Neural cell (in vitro differentiated cells): ENCODE data around the gene DNAAF5. TPM values are rescaled to one million over a fixed set of nuclear protein-coding genes. Genes with fewer than 3 reads are reported as not detected.

ENCODE experiments used
- H2AFZ ChIP-seq: fragments of 200-600, 300-800 bp; sonication (generic), shearing (Covaris generic); 2 replicates; pipeline ENCODE4 v1.6.0; 2014; ENCODE audit warnings: low read depth, mild to moderate bottlenecking, antibody characterized with exemption, low read length, moderate library complexity
- H3F3A ChIP-seq: fragments of 200-600 bp; shearing (Covaris generic); 2 replicates; pipeline ENCODE4 v1.6.1; 2016; ENCODE audit warnings: mild to moderate bottlenecking, moderate library complexity, mixed read lengths, antibody characterized with exemption, low read length; ENCODE audit not compliant: insufficient read depth, poor library complexity, severe bottlenecking
- H3K27ac ChIP-seq: fragments of 200-600, 300-800 bp; sonication (generic), shearing (Covaris generic); 2 replicates; pipeline ENCODE4 v1.5.1; 2014; ENCODE audit warnings: mild to moderate bottlenecking, low read length, moderate library complexity
- H3K27me3 ChIP-seq: fragments of 300-800, 200-600 bp; sonication (generic), shearing (Covaris generic); 2 replicates; pipeline ENCODE4 v1.6.0; 2014; ENCODE audit warnings: mild to moderate bottlenecking, low read depth, low read length, moderate library complexity; ENCODE audit not compliant: insufficient read depth
- H3K36me3 ChIP-seq: fragments of 300-800, 200-600 bp; sonication (generic), shearing (Covaris generic); 2 replicates; pipeline ENCODE4 v1.5.1; 2014; ENCODE audit warnings: mild to moderate bottlenecking, antibody characterized with exemption, low read length, moderate library complexity; ENCODE audit not compliant: insufficient read depth
- H3K4me2 ChIP-seq: fragments of 300-800, 200-600 bp; sonication (generic), shearing (Covaris generic); 2 replicates; pipeline ENCODE4 v1.6.0; 2014; ENCODE audit warnings: mild to moderate bottlenecking, low read length
- H3K4me3 ChIP-seq: fragments of 300-800, 200-600 bp; sonication (generic), shearing (Covaris generic); 2 replicates; pipeline ENCODE4 v1.5.1; 2014; ENCODE audit warnings: mild to moderate bottlenecking, low read length, moderate library complexity
- H3K79me2 ChIP-seq: fragments of 200-600 bp; shearing (Covaris generic); replicated peaks from 2 replicates; pipeline ENCODE4 v1.6.0; 2014; ENCODE audit warnings: mild to moderate bottlenecking, low read length, moderate library complexity; ENCODE audit not compliant: insufficient read depth
- H3K9ac ChIP-seq: fragments of 300-800, 200-600 bp; sonication (generic), shearing (Covaris generic); 2 replicates; pipeline ENCODE4 v1.6.1; 2016; ENCODE audit warnings: mild to moderate bottlenecking, low read length, mixed read lengths
- H3K9me2 ChIP-seq: fragments of 200-600 bp; shearing (Covaris generic); 2 replicates; pipeline ENCODE4 v1.6.1; 2016; ENCODE audit warnings: mild to moderate bottlenecking, low read length, mixed read lengths; ENCODE audit not compliant: insufficient read depth
- H3K9me3 ChIP-seq: fragments of 200-600, 300-800 bp; sonication (generic), shearing (Covaris generic); 2 replicates; pipeline ENCODE4 v1.6.1; 2016; ENCODE audit warnings: mild to moderate bottlenecking, mixed run types, low read length, moderate library complexity, mixed read lengths
- H4K20me1 ChIP-seq: fragments of 200-600 bp; shearing (Covaris generic); 2 replicates; pipeline ENCODE4 v1.6.1; 2016; ENCODE audit warnings: mild to moderate bottlenecking, mixed run types; ENCODE audit not compliant: insufficient read depth
- CTCF ChIP-seq: fragments of 450-650 bp; IDR thresholded peaks from 2 replicates; pipeline ENCODE4 v1.5.1; 2014; ENCODE audit warnings: antibody characterized with exemption, mild to moderate bottlenecking, moderate library complexity; ENCODE audit not compliant: poor library complexity, severe bottlenecking
- EP300 ChIP-seq: fragments of 450-650 bp; conservative IDR thresholded peaks from 2 replicates; pipeline ENCODE4 v1.6.1; 2014; ENCODE audit warnings: antibody characterized with exemption, mild to moderate bottlenecking, moderate library complexity; ENCODE audit not compliant: poor library complexity, severe bottlenecking
- EZH2 ChIP-seq: fragments of 200-600, 300-800 bp; shearing (Covaris generic), sonication (generic); IDR thresholded peaks from 2 replicates; pipeline ENCODE4 v1.6.1; 2014; ENCODE audit warnings: antibody characterized with exemption, low read length, borderline replicate concordance, mild to moderate bottlenecking; ENCODE audit not compliant: insufficient read depth, poor library complexity, severe bottlenecking
- MXI1 ChIP-seq: fragments of 450-650 bp; conservative IDR thresholded peaks from 2 replicates; pipeline ENCODE4 v1.6.1; 2014; ENCODE audit warnings: antibody characterized with exemption, mild to moderate bottlenecking; ENCODE audit not compliant: poor library complexity, severe bottlenecking
- POLR2AphosphoS5 ChIP-seq: IDR thresholded peaks from 2 replicates; pipeline ENCODE4 v1.6.1; 2012
- RAD21 ChIP-seq: fragments of 450-650 bp; conservative IDR thresholded peaks from 2 replicates; pipeline ENCODE4 v1.6.1; 2014; ENCODE audit warnings: antibody characterized with exemption, mild to moderate bottlenecking, moderate library complexity
- SMC3 ChIP-seq: fragments of 450-650 bp; conservative IDR thresholded peaks from 2 replicates; pipeline ENCODE4 v1.6.1; 2014; ENCODE audit warnings: antibody characterized with exemption, mild to moderate bottlenecking, moderate library complexity; ENCODE audit not compliant: poor library complexity
- TAF1 ChIP-seq: IDR thresholded peaks from 2 replicates; pipeline ENCODE4 v1.6.1; 2012; ENCODE audit warnings: low read depth
- polyA plus RNA-seq: library from polyadenylated mRNA; depleted of rRNA; stranded (reverse); fragments of >200 nt; gene quantifications from 2 replicates; pipeline ENCODE4 v1.2.3, GENCODE V29; 2014
- TF ChIP-seq, protein P1 (sequence below): IDR thresholded peaks from 2 replicates; pipeline ENCODE4 v1.6.1; 2012; ENCODE audit warnings: borderline replicate concordance

The DNAAF5 gene
- polyA plus RNA-seq, 1 donor from 2014 or later = 5.3 TPM

DNA sequence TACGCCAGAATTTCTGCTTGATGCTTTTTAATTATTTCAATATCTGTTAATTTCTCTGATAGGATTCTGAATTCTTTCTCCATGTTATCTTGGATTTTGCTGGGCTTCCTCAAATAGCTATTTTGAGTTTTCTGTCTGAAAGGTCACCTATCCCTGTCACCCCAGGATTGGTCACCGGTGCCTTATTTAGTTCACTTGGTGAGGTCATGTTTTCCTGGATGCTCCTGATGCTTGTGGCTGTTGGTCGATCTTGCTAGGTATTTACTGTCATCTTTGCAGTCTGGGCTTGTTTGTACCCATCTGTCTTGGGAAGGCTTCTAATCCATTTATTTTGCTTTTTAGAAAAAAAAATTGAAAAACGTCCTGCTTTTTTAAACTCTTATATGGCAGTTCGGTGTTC lies 11.7 kb downstream of the DNAAF5 start (continued):
- TF ChIP-seq EZH2 = no peak
- no peak for TF ChIP-seq RAD21

DNA sequence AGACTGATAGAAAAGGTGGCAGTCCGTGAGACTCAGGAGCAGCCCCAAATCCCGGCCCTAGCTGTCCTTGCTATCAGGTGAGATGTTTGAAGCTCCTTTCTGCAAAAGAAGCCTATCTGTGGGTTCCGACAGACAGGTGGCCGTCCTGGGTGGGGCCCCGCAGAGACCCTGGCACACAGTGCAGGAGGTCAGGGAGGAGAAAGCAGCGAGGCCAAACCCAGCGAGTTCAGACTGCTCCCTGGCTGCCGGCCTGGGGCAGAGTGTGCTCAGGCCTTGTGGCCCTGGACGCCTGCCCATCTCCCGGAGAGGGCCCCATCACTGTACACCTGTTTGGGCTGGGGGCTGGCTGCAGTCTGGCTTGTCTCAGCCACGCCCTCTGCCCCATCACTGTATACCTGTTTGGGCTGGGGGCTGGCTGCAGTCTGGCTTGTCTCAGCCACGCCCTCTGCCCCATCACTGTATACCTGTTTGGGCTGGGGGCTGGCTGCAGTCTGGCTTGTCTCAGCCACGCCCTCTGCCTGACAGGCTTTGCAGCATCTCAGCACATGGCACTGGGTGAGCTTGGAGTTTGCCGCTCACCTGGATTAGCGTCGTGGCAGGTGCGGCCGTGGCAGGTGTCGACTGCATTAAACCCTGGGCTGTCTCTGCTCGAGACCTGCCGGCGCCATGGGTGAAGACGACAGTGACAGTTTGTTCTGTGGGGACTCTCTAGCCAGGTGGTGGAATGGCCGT lies 12.4 kb downstream of the DNAAF5 start:
- Histone ChIP-seq H3K79me2 (peaks cover 26% of the 10 kb centered on the region), H3K9ac (no peak overlapping the region), H4K20me1 (no peaks in the 10 kb centered on the region), H3K9me2 (no peaks in the 10 kb centered on the region), H3F3A (no peaks in the 10 kb centered on the region), H3K9me3 (peaks cover 11% of the 10 kb centered on the region), H3K36me3 (peaks cover 5% of the 10 kb centered on the region), H3K27ac (no peak overlapping the region), H3K4me3 (no peak overlapping the region), H3K4me2 (no peak overlapping the region), H3K27me3 (no peaks in the 10 kb centered on the region), H2AFZ (no peak overlapping the region)
- TF ChIP-seq TAF1 (no peak), EP300 (no peak), MXI1 (no peak), RAD21 (no peak), EZH2 (no peak), CTCF (no peak), POLR2AphosphoS5 (no peak), SMC3 (no peak)
- TF ChIP-seq, protein P1, sequence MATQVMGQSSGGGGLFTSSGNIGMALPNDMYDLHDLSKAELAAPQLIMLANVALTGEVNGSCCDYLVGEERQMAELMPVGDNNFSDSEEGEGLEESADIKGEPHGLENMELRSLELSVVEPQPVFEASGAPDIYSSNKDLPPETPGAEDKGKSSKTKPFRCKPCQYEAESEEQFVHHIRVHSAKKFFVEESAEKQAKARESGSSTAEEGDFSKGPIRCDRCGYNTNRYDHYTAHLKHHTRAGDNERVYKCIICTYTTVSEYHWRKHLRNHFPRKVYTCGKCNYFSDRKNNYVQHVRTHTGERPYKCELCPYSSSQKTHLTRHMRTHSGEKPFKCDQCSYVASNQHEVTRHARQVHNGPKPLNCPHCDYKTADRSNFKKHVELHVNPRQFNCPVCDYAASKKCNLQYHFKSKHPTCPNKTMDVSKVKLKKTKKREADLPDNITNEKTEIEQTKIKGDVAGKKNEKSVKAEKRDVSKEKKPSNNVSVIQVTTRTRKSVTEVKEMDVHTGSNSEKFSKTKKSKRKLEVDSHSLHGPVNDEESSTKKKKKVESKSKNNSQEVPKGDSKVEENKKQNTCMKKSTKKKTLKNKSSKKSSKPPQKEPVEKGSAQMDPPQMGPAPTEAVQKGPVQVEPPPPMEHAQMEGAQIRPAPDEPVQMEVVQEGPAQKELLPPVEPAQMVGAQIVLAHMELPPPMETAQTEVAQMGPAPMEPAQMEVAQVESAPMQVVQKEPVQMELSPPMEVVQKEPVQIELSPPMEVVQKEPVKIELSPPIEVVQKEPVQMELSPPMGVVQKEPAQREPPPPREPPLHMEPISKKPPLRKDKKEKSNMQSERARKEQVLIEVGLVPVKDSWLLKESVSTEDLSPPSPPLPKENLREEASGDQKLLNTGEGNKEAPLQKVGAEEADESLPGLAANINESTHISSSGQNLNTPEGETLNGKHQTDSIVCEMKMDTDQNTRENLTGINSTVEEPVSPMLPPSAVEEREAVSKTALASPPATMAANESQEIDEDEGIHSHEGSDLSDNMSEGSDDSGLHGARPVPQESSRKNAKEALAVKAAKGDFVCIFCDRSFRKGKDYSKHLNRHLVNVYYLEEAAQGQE = no peak

- Histone ChIP-seq H4K20me1 (no peaks in the 10 kb centered on the region), H3K4me3 (no peak overlapping the region), H3K9me2 (no peaks in the 10 kb centered on the region), H3K79me2 (peaks cover 20% of the 10 kb centered on the region), H2AFZ (no peak overlapping the region), H3K9ac (no peak overlapping the region), H3K4me2 (no peak overlapping the region), H3K27ac (no peak overlapping the region), H3F3A (no peaks in the 10 kb centered on the region), H3K27me3 (no peaks in the 10 kb centered on the region), H3K36me3 (peaks cover 5% of the 10 kb centered on the region), H3K9me3 (peaks cover 5% of the 10 kb centered on the region)
- TF ChIP-seq SMC3 (no peak), EP300 (no peak), RAD21 (no peak), EZH2 (no peak), MXI1 (no peak), CTCF (no peak)
- TF ChIP-seq, protein P1 = no peak
These were observed 13.0 kb downstream of the DNAAF5 start for GRCh38 chr7:739455-739982.
